ENCODE data around the gene KIAA2012.

GRCh38 chr2:202071107-202071506, 1.9 kb upstream of the KIAA2012 start:
- TF ChIP-seq CTCF (IDR thresholded peaks at IDR 0.05) = no peak
- no peak for TF ChIP-seq POLR2A (IDR thresholded peaks at IDR 0.05)
